DOHH2 (cell line): Measurements from ENCODE around the gene NOSIP.

ENCODE experiments used
- H3F3A ChIP-seq: fragments of 200-600 bp; sonication (generic), shearing (Covaris generic); 2 replicates; pipeline ENCODE4 v1.6.0; 2016; ENCODE audit warnings: antibody characterized with exemption, mild to moderate bottlenecking; ENCODE audit not compliant: control insufficient read depth, insufficient read depth
- H3K27ac ChIP-seq: fragments of 200-600 bp; sonication (generic); 2 replicates; pipeline ENCODE4 v1.5.1; 2014; ENCODE audit warnings: low read depth, mild to moderate bottlenecking, low read length, moderate library complexity
- H3K27me3 ChIP-seq: fragments of 200-600 bp; sonication (generic); 2 replicates; pipeline ENCODE4 v1.6.1; 2014; ENCODE audit warnings: mild to moderate bottlenecking, low read length, mixed read lengths; ENCODE audit not compliant: control insufficient read depth
- H3K36me3 ChIP-seq: fragments of 200-600 bp; sonication (generic); 2 replicates; pipeline ENCODE4 v1.6.1; 2014; ENCODE audit warnings: mild to moderate bottlenecking, low read length, moderate library complexity, mixed read lengths; ENCODE audit not compliant: control insufficient read depth
- H3K4me1 ChIP-seq: fragments of 200-600 bp; sonication (generic); 2 replicates; pipeline ENCODE4 v1.6.1; 2014; ENCODE audit warnings: mild to moderate bottlenecking, low read length, mixed read lengths; ENCODE audit not compliant: control insufficient read depth
- H3K4me2 ChIP-seq: fragments of 200-600 bp; sonication (generic); 2 replicates; pipeline ENCODE4 v1.6.0; 2014; ENCODE audit warnings: mild to moderate bottlenecking, low read length, moderate library complexity
- H3K4me3 ChIP-seq: fragments of 200-600 bp; sonication (generic); 2 replicates; pipeline ENCODE4 v1.5.1; 2014; ENCODE audit warnings: mild to moderate bottlenecking, low read length, mixed read lengths
- H3K79me2 ChIP-seq: fragments of 200-600 bp; sonication (generic); 2 replicates; pipeline ENCODE4 v1.6.1; 2014; ENCODE audit warnings: mild to moderate bottlenecking, low read length, mixed read lengths; ENCODE audit not compliant: control insufficient read depth
- H3K9me2 ChIP-seq: fragments of 200-600 bp; sonication (generic); replicated peaks from 2 replicates; pipeline ENCODE4 v1.6.1; 2014; ENCODE audit warnings: mild to moderate bottlenecking, low read length, mixed read lengths; ENCODE audit not compliant: control insufficient read depth
- H3K9me3 ChIP-seq: fragments of 200-600 bp; sonication (generic); 2 replicates; pipeline ENCODE4 v1.6.1; 2014; ENCODE audit warnings: antibody characterized with exemption, low read length, mixed read lengths; ENCODE audit not compliant: control insufficient read depth, insufficient read depth
- H4K20me1 ChIP-seq: fragments of 200-600 bp; sonication (generic); 2 replicates; pipeline ENCODE4 v1.6.0; 2014; ENCODE audit warnings: low read depth, mild to moderate bottlenecking, antibody characterized with exemption, low read length, moderate library complexity; ENCODE audit not compliant: control insufficient read depth, insufficient read depth
- EZH2phosphoT487 ChIP-seq: fragments of 200-600 bp; sonication (generic); IDR thresholded peaks from 2 replicates; pipeline ENCODE4 v1.6.1; 2017; ENCODE audit warnings: borderline replicate concordance, mild to moderate bottlenecking, antibody characterized with exemption, low read length, moderate library complexity, mixed read lengths
- TF ChIP-seq, protein P1 (sequence below): fragments of 200-600 bp; sonication (generic); IDR thresholded peaks from one replicate; pipeline ENCODE4 v1.5.1; 2014; ENCODE audit warnings: antibody characterized with exemption, mild to moderate bottlenecking, low read depth, low read length; ENCODE audit not compliant: poor library complexity, severe bottlenecking

Gene NOSIP

DNA sequence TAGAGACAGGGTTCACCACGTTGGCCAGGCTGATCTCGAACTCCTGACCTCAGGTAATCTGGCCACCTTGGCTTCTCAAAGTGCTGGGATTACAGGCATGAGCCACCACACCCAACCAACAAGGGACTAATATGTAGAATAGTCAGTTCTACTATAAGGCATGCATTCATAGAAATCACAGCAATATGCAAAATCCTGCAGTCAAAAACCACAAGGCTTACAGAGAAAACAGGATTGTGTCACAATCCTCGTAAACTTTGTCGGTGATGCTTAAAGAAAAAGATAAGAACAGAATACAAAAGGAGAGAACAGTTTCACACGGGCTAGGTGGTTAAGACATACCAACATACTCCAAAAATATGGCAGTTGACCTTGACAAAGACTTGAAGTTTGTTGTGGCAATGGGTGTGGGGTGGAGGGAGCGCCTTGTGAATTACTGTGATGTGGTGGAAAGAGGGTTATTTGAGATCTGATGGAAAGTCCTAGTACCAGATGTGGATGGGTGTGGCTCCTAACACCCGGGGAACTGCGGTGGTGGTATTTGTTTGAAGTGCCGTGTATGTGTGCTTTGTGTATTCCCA lies 12.4 kb downstream of the NOSIP start:
- H3K79me2 ChIP-seq: peaks cover 40% of the 10 kb centered on the region

DNA sequence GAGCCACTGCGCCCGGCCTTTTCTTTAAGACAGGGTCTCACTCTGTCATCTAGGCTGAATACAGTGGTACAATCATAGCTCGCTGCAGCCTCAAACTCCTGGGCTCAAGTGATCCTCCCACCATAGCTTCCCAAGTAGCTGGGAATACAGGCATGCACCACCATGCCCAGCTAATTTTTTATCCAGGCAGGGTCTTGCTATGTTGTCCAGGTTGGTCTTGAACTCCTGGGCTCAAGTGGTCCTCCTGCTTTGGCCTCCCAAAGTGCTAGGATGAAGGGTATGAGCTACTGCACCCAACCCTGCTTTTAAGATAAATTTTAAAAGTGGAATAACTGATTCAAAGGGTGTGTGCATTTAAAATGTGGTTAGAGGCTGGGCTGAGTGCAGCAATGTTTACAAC lies 14.1 kb downstream of the NOSIP start:
- no peaks in the 10 kb centered on the region for H3K27me3 ChIP-seq
- peaks cover 37% of the 10 kb centered on the region for H3K79me2 ChIP-seq
- no peak overlapping the region for H3K27ac ChIP-seq
- no peaks in the 10 kb centered on the region for H3F3A ChIP-seq
- H4K20me1 ChIP-seq: no peaks in the 10 kb centered on the region
- TF ChIP-seq EZH2phosphoT487: no peak
- TF ChIP-seq, protein P1, sequence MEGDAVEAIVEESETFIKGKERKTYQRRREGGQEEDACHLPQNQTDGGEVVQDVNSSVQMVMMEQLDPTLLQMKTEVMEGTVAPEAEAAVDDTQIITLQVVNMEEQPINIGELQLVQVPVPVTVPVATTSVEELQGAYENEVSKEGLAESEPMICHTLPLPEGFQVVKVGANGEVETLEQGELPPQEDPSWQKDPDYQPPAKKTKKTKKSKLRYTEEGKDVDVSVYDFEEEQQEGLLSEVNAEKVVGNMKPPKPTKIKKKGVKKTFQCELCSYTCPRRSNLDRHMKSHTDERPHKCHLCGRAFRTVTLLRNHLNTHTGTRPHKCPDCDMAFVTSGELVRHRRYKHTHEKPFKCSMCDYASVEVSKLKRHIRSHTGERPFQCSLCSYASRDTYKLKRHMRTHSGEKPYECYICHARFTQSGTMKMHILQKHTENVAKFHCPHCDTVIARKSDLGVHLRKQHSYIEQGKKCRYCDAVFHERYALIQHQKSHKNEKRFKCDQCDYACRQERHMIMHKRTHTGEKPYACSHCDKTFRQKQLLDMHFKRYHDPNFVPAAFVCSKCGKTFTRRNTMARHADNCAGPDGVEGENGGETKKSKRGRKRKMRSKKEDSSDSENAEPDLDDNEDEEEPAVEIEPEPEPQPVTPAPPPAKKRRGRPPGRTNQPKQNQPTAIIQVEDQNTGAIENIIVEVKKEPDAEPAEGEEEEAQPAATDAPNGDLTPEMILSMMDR: no peak
- no peaks in the 10 kb centered on the region for H3K36me3 ChIP-seq
- H3K9me2 ChIP-seq: no peaks in the 10 kb centered on the region
- H3K4me1 ChIP-seq: peaks cover 15% of the 10 kb centered on the region
- no peaks in the 10 kb centered on the region for H3K9me3 ChIP-seq
- H3K4me3 ChIP-seq: no peak overlapping the region
- no peak overlapping the region for H3K4me2 ChIP-seq

More for the DNA sequence above, 12.4 kb downstream of the NOSIP start:
- TF ChIP-seq, protein P1: no peak
- no peak for TF ChIP-seq EZH2phosphoT487
- no peaks in the 10 kb centered on the region for H4K20me1 ChIP-seq
- H3K4me2 ChIP-seq: no peak overlapping the region
- no peaks in the 10 kb centered on the region for H3K27me3 ChIP-seq
- no peak overlapping the region for H3K27ac ChIP-seq
- H3F3A ChIP-seq: no peaks in the 10 kb centered on the region
- peaks cover 15% of the 10 kb centered on the region for H3K4me1 ChIP-seq
- no peaks in the 10 kb centered on the region for H3K36me3 ChIP-seq
- no peaks in the 10 kb centered on the region for H3K9me2 ChIP-seq
- no peak overlapping the region for H3K4me3 ChIP-seq
- no peaks in the 10 kb centered on the region for H3K9me3 ChIP-seq

DNA sequence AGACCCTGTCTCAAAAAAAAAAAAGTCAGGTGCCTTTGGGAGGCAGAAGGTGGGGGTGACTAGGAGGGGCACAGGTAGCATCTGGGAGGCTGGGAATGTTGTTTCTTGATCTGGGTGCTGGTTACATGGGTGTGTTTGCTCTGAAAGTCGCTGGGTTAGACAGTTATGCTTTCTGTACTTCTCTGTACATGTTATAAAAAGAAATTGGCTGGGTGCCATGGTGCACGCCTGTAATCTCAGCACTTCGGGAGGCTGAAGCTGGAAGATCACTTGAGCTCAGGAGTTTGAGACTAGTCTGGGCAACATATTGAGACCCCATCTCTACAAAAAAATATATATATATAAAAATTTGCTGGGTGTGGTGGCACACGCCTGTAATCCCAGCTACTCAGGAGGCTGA lies 15.1 kb downstream of the NOSIP start:
- H3F3A ChIP-seq: no peaks in the 10 kb centered on the region
- H3K4me3 ChIP-seq: no peak overlapping the region
- H3K27ac ChIP-seq: no peak overlapping the region
- peaks cover 36% of the 10 kb centered on the region for H3K79me2 ChIP-seq
- H3K27me3 ChIP-seq: no peaks in the 10 kb centered on the region
- H3K36me3 ChIP-seq: 0 out of 2 replicates have a peak, but pooled peaks cover under 1% of the 10 kb centered on the region
- no peaks in the 10 kb centered on the region for H3K9me3 ChIP-seq
- no peak for TF ChIP-seq EZH2phosphoT487
- TF ChIP-seq, protein P1: no peak
- H3K9me2 ChIP-seq: no peaks in the 10 kb centered on the region
- peaks cover 10% of the 10 kb centered on the region for H3K4me1 ChIP-seq
- no peaks in the 10 kb centered on the region for H4K20me1 ChIP-seq
- no peak overlapping the region for H3K4me2 ChIP-seq
